Liver (tissue), 9 donors: ENCODE data around the gene ITIH5. TPM values are rescaled to one million over a fixed set of nuclear protein-coding genes. Genes with fewer than 3 reads are reported as not detected.

Source experiments
- DNase-seq: peaks from one replicate; pipeline ENCODE4 v3.0.0-alpha.2; 2017; ENCODE audit warnings: low spot score
- H3K27ac ChIP-seq, 2 donors: one replicate each; pipeline ENCODE4 v1.7.0; 2013; ENCODE audit warnings: inconsistent platforms in 2 of 2, low read length in 2 of 2, control low read depth in 1 of 2, low read depth in 1 of 2, mild to moderate bottlenecking in 1 of 2
- H3K27me3 ChIP-seq, 4 donors: one replicate each; pipeline versions ENCODE4 v1.6.1 to v1.7.0; 2013; ENCODE audit warnings: low read length in 3 of 4, inconsistent platforms in 1 of 4, mild to moderate bottlenecking in 1 of 4, moderate library complexity in 1 of 4; ENCODE audit not compliant: control insufficient read depth in 4 of 4, insufficient read depth in 4 of 4
- H3K36me3 ChIP-seq, 4 donors: one replicate each; pipeline versions ENCODE4 v1.6.1 to v1.7.0; 2013; ENCODE audit warnings: low read length in 3 of 4, mild to moderate bottlenecking in 3 of 4, low read depth in 1 of 4, moderate library complexity in 1 of 4; ENCODE audit not compliant: control insufficient read depth in 4 of 4, insufficient read depth in 3 of 4
- H3K4me1 ChIP-seq, 4 donors: one replicate each; pipeline versions ENCODE4 v1.6.1 to v1.7.0; 2013; ENCODE audit warnings: low read length in 3 of 4, mild to moderate bottlenecking in 3 of 4, moderate library complexity in 1 of 4; ENCODE audit not compliant: control insufficient read depth in 4 of 4, insufficient read depth in 4 of 4
- H3K4me3 ChIP-seq, 3 donors: one replicate each; pipeline versions ENCODE4 v1.6.1 to v1.7.0; 2013; ENCODE audit warnings: low read length in 3 of 3, control low read depth in 1 of 3, low read depth in 1 of 3, mild to moderate bottlenecking in 1 of 3
- H3K9ac ChIP-seq, 2 donors: one replicate each; pipeline ENCODE4 v1.7.0; 2013; ENCODE audit warnings: low read length in 2 of 2, mild to moderate bottlenecking in 2 of 2, moderate library complexity in 2 of 2, control low read depth in 1 of 2, low read depth in 1 of 2
- H3K9me3 ChIP-seq, 4 donors: one replicate each; pipeline versions ENCODE4 v1.6.1 to v1.7.0; 2013; ENCODE audit warnings: low read length in 3 of 4; ENCODE audit not compliant: control insufficient read depth in 4 of 4
- ATF3 ChIP-seq: IDR thresholded peaks from 2 replicates; pipeline ENCODE4 v1.6.1; 2016; ENCODE audit warnings: antibody characterized with exemption
- CTCF ChIP-seq: fragments of 150-350 bp; IDR thresholded peaks from 2 replicates; pipeline ENCODE4 v1.5.1; 2017; ENCODE audit warnings: improper control_type of control experiment, low read depth, low read length; ENCODE audit not compliant: missing input control
- EGR1 ChIP-seq, 2 donors: IDR thresholded peaks; 2 replicates each; pipeline ENCODE4 v1.6.1; 2016 to 2018; ENCODE audit warnings: antibody characterized with exemption in 2 of 2, low read depth in 2 of 2
- FOXA1 ChIP-seq: IDR thresholded peaks from 2 replicates; pipeline ENCODE4 v1.6.1; 2016; ENCODE audit warnings: antibody characterized with exemption
- FOXA2 ChIP-seq: IDR thresholded peaks from 2 replicates; pipeline ENCODE4 v1.6.1; 2016; ENCODE audit warnings: antibody characterized with exemption
- GABPA ChIP-seq, 2 donors: IDR thresholded peaks in 1 of 2; conservative IDR thresholded peaks in 1 of 2; 2 replicates each; pipeline ENCODE4 v1.6.1; 2016; ENCODE audit warnings: antibody characterized with exemption in 2 of 2, mild to moderate bottlenecking in 1 of 2, moderate library complexity in 1 of 2
- HNF4A ChIP-seq, 2 donors: conservative IDR thresholded peaks; 2 replicates each; pipeline ENCODE4 v1.6.1; 2016; ENCODE audit warnings: antibody characterized with exemption in 2 of 2, mild to moderate bottlenecking in 2 of 2
- HNF4G ChIP-seq: IDR thresholded peaks from 2 replicates; pipeline ENCODE4 v1.6.1; 2016; ENCODE audit warnings: antibody characterized with exemption
- JUND ChIP-seq, 2 donors: IDR thresholded peaks; 2 replicates each; pipeline ENCODE4 v1.6.1; 2016; ENCODE audit warnings: antibody characterized with exemption in 2 of 2
- MAX ChIP-seq: IDR thresholded peaks from 2 replicates; pipeline ENCODE4 v1.6.1; 2016; ENCODE audit warnings: antibody characterized with exemption
- NR2F2 ChIP-seq: IDR thresholded peaks from 2 replicates; pipeline ENCODE4 v1.6.1; 2016; ENCODE audit warnings: antibody characterized with exemption
- RAD21 ChIP-seq, 2 donors: IDR thresholded peaks; 2 replicates each; pipeline ENCODE4 v1.6.1; 2016; ENCODE audit warnings: antibody characterized with exemption in 2 of 2, mild to moderate bottlenecking in 2 of 2
- REST ChIP-seq: IDR thresholded peaks from 2 replicates; pipeline ENCODE4 v1.6.1; 2016; ENCODE audit warnings: antibody characterized with exemption, mild to moderate bottlenecking
- RXRA ChIP-seq, 2 donors: IDR thresholded peaks; 2 replicates each; pipeline ENCODE4 v1.6.1; 2017 to 2018; ENCODE audit warnings: antibody characterized with exemption in 2 of 2, mild to moderate bottlenecking in 1 of 2
- SP1 ChIP-seq: IDR thresholded peaks from 2 replicates; pipeline ENCODE4 v1.6.1; 2018; ENCODE audit warnings: antibody characterized with exemption, mild to moderate bottlenecking
- TAF1 ChIP-seq: conservative IDR thresholded peaks from 2 replicates; pipeline ENCODE4 v1.6.1; 2016; ENCODE audit warnings: antibody characterized with exemption, mild to moderate bottlenecking
- YY1 ChIP-seq: IDR thresholded peaks from 2 replicates; pipeline ENCODE4 v1.6.1; 2016; ENCODE audit warnings: antibody characterized with exemption, mild to moderate bottlenecking
- ZBTB33 ChIP-seq: IDR thresholded peaks from 2 replicates; pipeline ENCODE4 v1.6.1; 2016; ENCODE audit warnings: antibody characterized with exemption
- WGBS: extraction: QIAGEN DNeasy Blood & Tissue Kit; methylation state at CpG from one replicate; pipeline ENCODE4 v1.1.7; 2013; 5-methylcytosine and 5-hydroxymethylcytosine counted together
- polyA plus RNA-seq, 2 donors: library from polyadenylated mRNA; stranded (reverse) in 1 of 2; unstranded in 1 of 2; fragments of 200-250 nt in 1 of 2; fragments of >200 nt in 1 of 2; fragmentation: Nextera tagmentation in 1 of 2; extraction: Ambion mirVana in 1 of 2; gene quantifications; one replicate each; pipeline versions ENCODE4 v1.2.1 to v1.2.3, GENCODE V29; 2013 to 2015
- total RNA-seq, 2 donors: library from RNA; depleted of rRNA; stranded (reverse); fragments of >200 nt; gene quantifications; one replicate each; pipeline ENCODE4 v1.2.3, GENCODE V29; 2014
- donor health status: healthy.
- donor health status: healthy.
- donor health status: healthy.
- donor health status: healthy.
- donor health status: healthy.

Gene ITIH5
- total and polyA plus RNA-seq, 4 donors, result 0.60 to 1.3 (median 0.98) TPM

GRCh38 chr10:7611909-7612308 is 54.9 kb downstream of the ITIH5 start:
- no peaks in the 10 kb centered on the region for H3K4me1 ChIP-seq
- no peaks in the 10 kb centered on the region for H3K36me3 ChIP-seq
- no peaks in the 10 kb centered on the region for H3K9me3 ChIP-seq
- H3K27ac ChIP-seq, result no peak overlapping the region
- TF ChIP-seq ATF3 (no peak), TAF1 (no peak), MAX (no peak), NR2F2 (no peak), GABPA (IDR thresholded peaks at IDR 0.05 in 1 of 2, conservative IDR thresholded peaks at IDR 0.05 in 1 of 2) (no peak), YY1 (no peak), EGR1 (IDR thresholded peaks at IDR 0.05; ENCODE audit: low read depth in 2 of 2) (no peak), RXRA (IDR thresholded peaks at IDR 0.05) (no peak), RAD21 (IDR thresholded peaks at IDR 0.05) (no peak), CTCF (no peak), SP1 (no peak), JUND (IDR thresholded peaks at IDR 0.05) (no peak), ZBTB33 (no peak), HNF4A (conservative IDR thresholded peaks at IDR 0.05) (no peak), FOXA1 (no peak), REST (no peak), FOXA2 (no peak), HNF4G (no peak)
- H3K9ac ChIP-seq, result no peak overlapping the region
- H3K4me3 ChIP-seq, result no peak overlapping the region
- 94% methylated on average over 3 of the region's 3 CpGs for WGBS
- no peaks in the 10 kb centered on the region for H3K27me3 ChIP-seq
- DNase-seq, result no peak
